Astrocyte (in vitro differentiated cells and primary cell): ENCODE data around the gene SERPINB13. TPM values are rescaled to one million over a fixed set of nuclear protein-coding genes. Genes with fewer than 3 reads are reported as not detected.

Source experiments
- DNase-seq: peaks from one replicate; pipeline ENCODE4 v3.0.0-alpha.2; 2010; ENCODE audit warnings: low read depth
- FAIRE-seq: peaks from 2 replicates; lab custom pipeline; 2011; peaks lifted over from hg19 to GRCh38; lab: Jason Lieb, UNC
- H2AFZ ChIP-seq: 2 replicates; pipeline ENCODE4 v1.6.0; 2012; ENCODE audit warnings: low read depth, low read length, inconsistent platforms
- H3K27ac ChIP-seq: 2 replicates; pipeline ENCODE4 v1.5.1; 2011; ENCODE audit warnings: low read depth, low read length, inconsistent platforms
- H3K27me3 ChIP-seq: 2 replicates; pipeline ENCODE4 v1.6.0; 2011; ENCODE audit warnings: low read length, inconsistent platforms; ENCODE audit not compliant: insufficient read depth
- H3K36me3 ChIP-seq: 2 replicates; pipeline ENCODE4 v1.5.1; 2011; ENCODE audit warnings: low read length, inconsistent platforms; ENCODE audit not compliant: insufficient read depth
- H3K4me1 ChIP-seq: 2 replicates; pipeline ENCODE4 v1.5.1; 2011; ENCODE audit warnings: low read length, inconsistent platforms; ENCODE audit not compliant: insufficient read depth
- H3K4me2 ChIP-seq: 2 replicates; pipeline ENCODE4 v1.6.0; 2012; ENCODE audit warnings: low read length, inconsistent platforms
- H3K4me3 ChIP-seq: 2 replicates; pipeline ENCODE4 v1.5.1; 2011; ENCODE audit warnings: low read depth, mild to moderate bottlenecking, low read length, inconsistent platforms; ENCODE audit not compliant: insufficient read depth
- H3K79me2 ChIP-seq: 2 replicates; pipeline ENCODE4 v1.6.0; 2012; ENCODE audit warnings: mild to moderate bottlenecking, low read length, inconsistent platforms; ENCODE audit not compliant: insufficient read depth
- H3K9ac ChIP-seq: 2 replicates; pipeline ENCODE4 v1.6.0; 2012; ENCODE audit warnings: mild to moderate bottlenecking, low read length, inconsistent platforms
- H3K9me3 ChIP-seq: 2 replicates; pipeline ENCODE4 v1.5.1; 2012; ENCODE audit warnings: low read depth, mild to moderate bottlenecking, low read length, inconsistent platforms; ENCODE audit not compliant: insufficient read depth
- H4K20me1 ChIP-seq: 2 replicates; pipeline ENCODE4 v1.6.0; 2012; ENCODE audit warnings: low read length, inconsistent platforms; ENCODE audit not compliant: insufficient read depth
- H3K27ac Mint-ChIP-seq: one replicate; pipeline ENCODE4 v1.8.0; 2021; ENCODE audit warnings: mild to moderate bottlenecking, mixed read lengths; ENCODE audit not compliant: unreplicated experiment
- H3K27me3 Mint-ChIP-seq: one replicate; pipeline ENCODE4 v1.8.0; 2021; ENCODE audit warnings: low read depth, mixed read lengths; ENCODE audit not compliant: unreplicated experiment
- H3K36me3 Mint-ChIP-seq: one replicate; pipeline ENCODE4 v1.8.0; 2021; ENCODE audit warnings: low read depth, mixed read lengths; ENCODE audit not compliant: unreplicated experiment
- H3K4me1 Mint-ChIP-seq: one replicate; pipeline ENCODE4 v1.8.0; 2021; ENCODE audit warnings: low read depth, mixed read lengths; ENCODE audit not compliant: unreplicated experiment
- H3K4me3 Mint-ChIP-seq: one replicate; pipeline ENCODE4 v1.8.0; 2021; ENCODE audit warnings: mild to moderate bottlenecking, moderate library complexity, mixed read lengths; ENCODE audit not compliant: unreplicated experiment
- H3K9me3 Mint-ChIP-seq: one replicate; pipeline ENCODE4 v1.8.0; 2021; ENCODE audit warnings: mild to moderate bottlenecking, mixed read lengths; ENCODE audit not compliant: unreplicated experiment
- EZH2 ChIP-seq: IDR thresholded peaks from 2 replicates; pipeline ENCODE4 v1.6.1; 2012; ENCODE audit warnings: mild to moderate bottlenecking, low read length, inconsistent platforms; ENCODE audit not compliant: insufficient read depth
- total RNA-seq: library from RNA; stranded (reverse); gene quantifications from 2 replicates; pipeline ENCODE4 v1.2.1, GENCODE V29; 2021
- TF ChIP-seq, protein P1 (sequence below): IDR thresholded peaks from 2 replicates; pipeline ENCODE4 v1.5.1; 2011; ENCODE audit warnings: low read depth, mild to moderate bottlenecking, inconsistent platforms, low read length, moderate library complexity; ENCODE audit not compliant: insufficient read depth

The SERPINB13 gene
- total RNA-seq, 1 donor from 2014 or later = not detected

DNA sequence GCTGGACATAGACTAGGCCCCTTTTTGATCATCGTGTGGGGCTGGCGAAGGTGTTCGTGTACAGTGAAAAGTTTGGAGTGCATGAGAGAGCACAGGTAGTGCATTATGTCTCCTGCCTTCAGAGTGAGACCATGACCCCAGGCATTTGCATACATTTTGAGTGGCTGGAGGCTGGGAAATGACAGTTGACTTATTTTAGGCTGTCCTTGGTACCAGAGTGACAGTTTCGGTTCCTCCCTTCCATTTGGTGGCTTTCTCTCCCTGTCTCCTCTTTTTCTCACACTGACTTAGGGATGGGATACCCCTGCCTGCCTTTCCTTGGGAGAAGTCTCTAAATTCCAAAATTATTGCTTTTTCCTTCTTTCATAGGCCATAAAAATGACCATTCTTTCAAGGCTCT is 24.9 kb upstream of the SERPINB13 start:
- no peak overlapping the region for H3K9ac ChIP-seq
- no peak overlapping the region for H3K4me2 ChIP-seq
- no peaks in the 10 kb centered on the region for H3K79me2 ChIP-seq
- no peaks in the 10 kb centered on the region for H3K27me3 ChIP-seq
- H3K4me1 ChIP-seq = no peaks in the 10 kb centered on the region
- DNase-seq (no peak), FAIRE-seq (no peak)
- H3K4me3 ChIP-seq = no peak overlapping the region
- no peak overlapping the region for H3K27ac Mint-ChIP-seq
- peaks cover 2% of the 10 kb centered on the region for H3K9me3 Mint-ChIP-seq
- H3K27me3 Mint-ChIP-seq = peaks cover 11% of the 10 kb centered on the region
- H3K36me3 ChIP-seq = no peaks in the 10 kb centered on the region
- H3K36me3 Mint-ChIP-seq = no peaks in the 10 kb centered on the region
- H3K27ac ChIP-seq = no peak overlapping the region
- no peaks in the 10 kb centered on the region for H4K20me1 ChIP-seq
- H2AFZ ChIP-seq = no peak overlapping the region
- H3K9me3 ChIP-seq = no peaks in the 10 kb centered on the region
- no peak overlapping the region for H3K4me3 Mint-ChIP-seq
- TF ChIP-seq, protein P1, sequence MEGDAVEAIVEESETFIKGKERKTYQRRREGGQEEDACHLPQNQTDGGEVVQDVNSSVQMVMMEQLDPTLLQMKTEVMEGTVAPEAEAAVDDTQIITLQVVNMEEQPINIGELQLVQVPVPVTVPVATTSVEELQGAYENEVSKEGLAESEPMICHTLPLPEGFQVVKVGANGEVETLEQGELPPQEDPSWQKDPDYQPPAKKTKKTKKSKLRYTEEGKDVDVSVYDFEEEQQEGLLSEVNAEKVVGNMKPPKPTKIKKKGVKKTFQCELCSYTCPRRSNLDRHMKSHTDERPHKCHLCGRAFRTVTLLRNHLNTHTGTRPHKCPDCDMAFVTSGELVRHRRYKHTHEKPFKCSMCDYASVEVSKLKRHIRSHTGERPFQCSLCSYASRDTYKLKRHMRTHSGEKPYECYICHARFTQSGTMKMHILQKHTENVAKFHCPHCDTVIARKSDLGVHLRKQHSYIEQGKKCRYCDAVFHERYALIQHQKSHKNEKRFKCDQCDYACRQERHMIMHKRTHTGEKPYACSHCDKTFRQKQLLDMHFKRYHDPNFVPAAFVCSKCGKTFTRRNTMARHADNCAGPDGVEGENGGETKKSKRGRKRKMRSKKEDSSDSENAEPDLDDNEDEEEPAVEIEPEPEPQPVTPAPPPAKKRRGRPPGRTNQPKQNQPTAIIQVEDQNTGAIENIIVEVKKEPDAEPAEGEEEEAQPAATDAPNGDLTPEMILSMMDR = no peak
- no peak for TF ChIP-seq EZH2
- H3K4me1 Mint-ChIP-seq = no peaks in the 10 kb centered on the region

DNA sequence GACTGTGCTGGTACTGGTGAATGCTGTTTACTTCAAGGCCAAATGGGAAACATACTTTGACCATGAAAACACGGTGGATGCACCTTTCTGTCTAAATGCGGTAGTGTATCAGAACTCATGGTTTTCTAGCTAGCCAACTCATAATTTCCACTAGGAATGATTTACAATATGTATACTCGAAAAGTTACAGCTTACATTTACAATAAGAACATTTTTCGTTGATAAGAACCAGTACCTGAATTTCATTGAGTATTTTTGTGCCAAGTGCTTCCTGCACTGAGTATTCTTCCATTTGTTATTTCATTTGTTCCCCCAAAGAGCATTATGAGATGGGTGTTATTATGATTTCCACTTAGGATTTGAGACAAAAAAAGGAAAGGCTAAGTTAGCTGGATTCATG is 23.1 kb upstream of the SERPINB13 start:
- TF ChIP-seq, protein P1 = no peak
- TF ChIP-seq EZH2 = no peak
- no peaks in the 10 kb centered on the region for H3K9me3 ChIP-seq
- H3K4me3 ChIP-seq = no peak overlapping the region
- H4K20me1 ChIP-seq = no peaks in the 10 kb centered on the region
- no peaks in the 10 kb centered on the region for H3K36me3 Mint-ChIP-seq
- H3K9ac ChIP-seq = no peak overlapping the region
- no peak overlapping the region for H3K27ac ChIP-seq
- H3K27ac Mint-ChIP-seq = no peak overlapping the region
- no peaks in the 10 kb centered on the region for H3K4me1 Mint-ChIP-seq
- no peak overlapping the region for H3K4me2 ChIP-seq
- H3K9me3 Mint-ChIP-seq = peaks cover 2% of the 10 kb centered on the region
- no peaks in the 10 kb centered on the region for H3K27me3 ChIP-seq
- H3K79me2 ChIP-seq = no peaks in the 10 kb centered on the region
- H3K36me3 ChIP-seq = no peaks in the 10 kb centered on the region
- DNase-seq = no peak
- H3K27me3 Mint-ChIP-seq = peaks cover 15% of the 10 kb centered on the region
- no peak for FAIRE-seq
- H2AFZ ChIP-seq = no peak overlapping the region
- no peaks in the 10 kb centered on the region for H3K4me1 ChIP-seq
- no peak overlapping the region for H3K4me3 Mint-ChIP-seq

DNA sequence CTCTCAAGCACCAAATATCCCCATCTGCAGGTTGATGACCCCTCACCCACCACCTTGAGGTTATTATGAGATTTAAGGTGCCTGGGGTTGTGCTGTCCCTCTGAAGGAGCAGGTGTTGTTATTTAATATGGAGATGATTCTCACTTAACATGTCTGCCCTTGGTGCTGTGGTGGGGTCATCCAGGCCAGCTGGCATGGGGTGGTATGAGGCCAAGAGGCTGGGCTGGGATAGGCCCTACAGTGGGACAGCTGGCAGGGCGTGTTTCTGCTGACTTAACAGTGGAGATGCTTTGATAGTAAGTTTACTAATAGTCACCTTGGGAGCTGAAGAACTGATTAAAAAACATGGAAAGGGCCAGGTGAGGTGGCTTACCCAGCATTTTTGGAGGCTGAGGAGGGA is 22.6 kb upstream of the SERPINB13 start:
- Mint-ChIP-seq H3K4me3 (no peak overlapping the region), H3K27ac (no peak overlapping the region), H3K9me3 (peaks cover 2% of the 10 kb centered on the region), H3K36me3 (no peaks in the 10 kb centered on the region), H3K27me3 (peaks cover 14% of the 10 kb centered on the region), H3K4me1 (no peaks in the 10 kb centered on the region)
- H3K27me3 ChIP-seq = no peaks in the 10 kb centered on the region
- H3K4me1 ChIP-seq = no peaks in the 10 kb centered on the region
- no peak for FAIRE-seq
- H3K27ac ChIP-seq = no peak overlapping the region
- H3K9me3 ChIP-seq = no peaks in the 10 kb centered on the region
- DNase-seq = no peak
- H3K4me2 ChIP-seq = no peak overlapping the region
- no peaks in the 10 kb centered on the region for H3K79me2 ChIP-seq
- H2AFZ ChIP-seq = no peak overlapping the region
- H3K9ac ChIP-seq = no peak overlapping the region
- no peaks in the 10 kb centered on the region for H3K36me3 ChIP-seq
- no peak for TF ChIP-seq EZH2
- TF ChIP-seq, protein P1 = no peak
- no peaks in the 10 kb centered on the region for H4K20me1 ChIP-seq
- H3K4me3 ChIP-seq = no peak overlapping the region
